Fibroblast of villous mesenchyme (primary cell): ENCODE results near the gene GUCY2C. TPM values are rescaled to one million over a fixed set of nuclear protein-coding genes. Genes with fewer than 3 reads are reported as not detected.
A peak's percentile ranks its signal among the peaks of the same experiment; 100 is the strongest.

ENCODE experiments used
- DNase-seq: peaks from one replicate; pipeline ENCODE4 v3.0.0-alpha.2; 2010; ENCODE audit warnings: low read depth
- H3K4me3 ChIP-seq: 2 replicates; pipeline ENCODE4 v1.5.1; 2011; ENCODE audit warnings: low read depth, mild to moderate bottlenecking, low read length
- CTCF ChIP-seq: IDR thresholded peaks from 2 replicates; pipeline ENCODE4 v1.5.1; 2012; ENCODE audit warnings: low read depth, mild to moderate bottlenecking, low read length; ENCODE audit not compliant: insufficient read depth
- total RNA-seq: library from RNA; depleted of rRNA; stranded (reverse); fragments of >200 nt; gene quantifications from 2 replicates; pipeline ENCODE4 v1.2.3, GENCODE V29; 2012

GUCY2C gene
- total RNA-seq, 1 donor = not detected

GRCh38 chr12:14567351-14568162 lies 128.8 kb downstream of the GUCY2C start, which contains the start of gene PLBD1:
TSS of gene PLBD1 (minus strand) at chr12:14567883. CDS start at chr12:14567696, 187 bp downstream.
- peak; percentile 54 for DNase-seq
- peak within 1 kb of the TSS; percentile 56 for H3K4me3 ChIP-seq
- no peak for TF ChIP-seq CTCF

GRCh38 chr12:14564336-14564959 lies 132.0 kb downstream of the GUCY2C start:
- no peak overlapping the region for H3K4me3 ChIP-seq
- DNase-seq = no peak
- TF ChIP-seq CTCF = no peak

- H3K4me3 ChIP-seq = no peak overlapping the region
- no peak for DNase-seq
- TF ChIP-seq CTCF = no peak
Observed at GRCh38 chr12:14563046-14563445, 133.4 kb downstream of the GUCY2C start.

Other genes starting within 250 kb of the GUCY2C start
- gene PLBD1, start 128.7 kb downstream of the GUCY2C start, total RNA-seq = 10.0 and 18.1 TPM in 2 replicates
- gene WBP11, start 106.9 kb upstream of the GUCY2C start, total RNA-seq = 11.0 and 15.5 TPM in 2 replicates
- 0.32 and 0.86 TPM in 2 replicates for gene C12orf60, start 107.1 kb upstream of the GUCY2C start, total RNA-seq
- under 0.01 and 0.32 TPM in 2 replicates for gene SMCO3, start 117.6 kb upstream of the GUCY2C start, total RNA-seq
- under 0.01 TPM in 2 replicates for gene ART4, start 146.9 kb upstream of the GUCY2C start, total RNA-seq
- 3.5 and 10.6 TPM in 2 replicates for gene MGP, start 189.3 kb upstream of the GUCY2C start, total RNA-seq
- not detected in 2 replicates for gene ERP27, start 241.9 kb upstream of the GUCY2C start, total RNA-seq